ENCODE results near the gene GAS2. TPM values are rescaled to one million over a fixed set of nuclear protein-coding genes. Genes with fewer than 3 reads are reported as not detected.

Gene GAS2
- total and polyA plus RNA-seq, 2 donors (not counting 3 experiments of a cell fraction or from before 2014, with no cell fraction given): 0.54 to 0.88 TPM

- dilution Hi-C loops (cut with MboI; ENCODE audit: extremely low pct_ligation_motif_present, low sequenced_read_pairs): no loop called here
- ChIA-PET POLR2A (no interaction called here), CTCF (interaction anchor here (0.8 to 1.8 kb wide), 6 partner anchors 15 to 204 kb away, joined by 3 to 5 read pairs (median 3); partner anchors contain the start of gene SVIP)
- Histone ChIP-seq H3K27ac (ENCODE audit: insufficient read depth, low read depth, low read length) (peak overlapping the region; percentile 59), H3K36me3 (ENCODE audit: control insufficient read depth in 2 of 2, extremely low read depth in 1 of 2, insufficient read depth in 2 of 2, low read length in 2 of 2) (no peaks in the 10 kb centered on the region), H3K27me3 (ENCODE audit: control insufficient read depth in 2 of 2, insufficient read depth in 2 of 2, low read length in 2 of 2) (no peaks in the 10 kb centered on the region), H3K9me1 (replicated peaks; ENCODE audit: control insufficient read depth, extremely low read depth, insufficient read depth, low read length) (peaks cover 2% of the 10 kb centered on the region), H3K4me3 (replicated peaks in 1 of 3; ENCODE audit: insufficient read depth in 1 of 3, low read depth in 1 of 3, low read length in 3 of 3) (peak overlapping the region; percentile 75 to 89 (median 80)), H3K4me1 (ENCODE audit: control insufficient read depth, extremely low read depth, insufficient read depth, low read length) (peaks cover 12% of the 10 kb centered on the region), H3K9ac (replicated peaks; ENCODE audit: extremely low read depth, insufficient read depth, low read length) (peak overlapping the region; percentile 87), H4K20me1 (replicated peaks; ENCODE audit: control insufficient read depth, extremely low read depth, insufficient read depth, low read length) (no peaks in the 10 kb centered on the region), H3K4me2 (ENCODE audit: insufficient read depth, low read length) (peak overlapping the region; percentile 91), H2AFZ (ENCODE audit: low read depth, low read length) (peak overlapping the region; percentile 84), H3K79me2 (ENCODE audit: control insufficient read depth, insufficient read depth, low read length) (peaks cover 6% of the 10 kb centered on the region), H3K9me3 (replicated peaks; ENCODE audit: control insufficient read depth, insufficient read depth, low read length) (no peaks in the 10 kb centered on the region)
- TF ChIP-seq CTCF (IDR thresholded peaks at IDR 0.05; ENCODE audit: extremely low read depth in 1 of 2, insufficient read depth in 1 of 2, low read depth in 1 of 2, low read length in 2 of 2) (peak; percentile 31 to 56), MYC (IDR thresholded peaks at IDR 0.05; ENCODE audit: low read depth, low read length) (no peak)
- FAIRE-seq (peak; percentile 74), DNase-seq (ENCODE audit: low read depth, low spot score) (peak; percentile 63)
- intact Hi-C loops (cut with micrococcal nuclease): loop anchor here (1.0 to 5.0 kb wide), 6 partner anchors 78 to 204 kb away; partner anchors contain the start of gene SVIP
- TSS peak; percentile 41 for BruUV-seq (replicated peaks)
Observed at GRCh38 chr11:22624742-22625447, 41.5 kb upstream of the GAS2 start.
